22Rv1 (cell line): ENCODE measurements around the gene C17orf75.

ENCODE experiments used
- CTCF ChIP-seq: fragments of 450-650 bp; IDR thresholded peaks from 2 replicates; pipeline ENCODE4 v1.5.1; 2017; ENCODE audit warnings: mild to moderate bottlenecking
- ZFX ChIP-seq: fragments of 450-650 bp; IDR thresholded peaks from 2 replicates; pipeline ENCODE4 v1.6.1; 2017; ENCODE audit warnings: antibody characterized with exemption, borderline replicate concordance

DNA sequence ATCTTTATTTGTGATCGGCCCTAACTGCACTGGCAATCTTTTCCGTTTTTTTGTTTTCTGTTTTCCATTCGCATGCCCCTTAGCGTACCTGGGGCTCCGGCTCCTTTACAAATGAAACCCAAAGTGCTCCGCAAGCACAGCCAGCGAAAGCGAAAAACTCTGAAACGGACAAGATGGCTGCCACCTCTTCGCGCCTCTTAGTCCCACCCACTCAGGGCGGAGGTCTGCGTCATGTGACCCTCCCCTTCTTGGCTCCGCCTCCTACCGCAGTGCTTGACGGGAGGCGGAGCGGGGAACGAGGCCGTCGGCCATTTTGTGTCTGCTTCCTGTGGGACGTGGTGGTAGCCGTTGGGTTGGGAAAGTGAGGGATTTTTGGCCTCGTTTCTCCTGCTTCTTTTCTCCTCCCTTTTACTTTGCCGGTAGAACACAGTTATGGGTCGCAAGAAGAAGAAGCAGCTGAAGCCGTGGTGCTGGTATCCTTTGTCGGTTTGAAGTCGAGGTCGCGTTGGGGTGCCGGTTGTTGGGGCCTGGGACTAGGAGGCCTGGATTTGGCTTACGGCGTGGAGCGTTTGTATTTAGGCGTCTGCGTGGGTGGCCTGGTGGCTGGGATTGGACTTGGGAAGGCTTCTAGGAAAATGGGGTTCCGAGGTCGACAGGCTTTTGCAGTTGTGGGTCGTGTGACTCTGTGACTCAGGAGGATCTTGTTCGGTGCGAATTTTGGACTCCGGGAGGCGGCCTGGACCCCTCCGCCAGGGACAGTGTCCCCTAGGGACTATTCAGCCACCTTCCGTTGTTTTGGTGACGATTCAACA lies 8.1 kb upstream of the C17orf75 start, which contains the start of gene ZNF207:
- TF ChIP-seq CTCF = no peak
- no peak for TF ChIP-seq ZFX
